Endometrial microvascular endothelial cells (primary cell): ENCODE measurements around the gene FOXRED1. TPM values are rescaled to one million over a fixed set of nuclear protein-coding genes. Genes with fewer than 3 reads are reported as not detected.
"Not testable (repeated sequence)": the region's sequence is repeated elsewhere in the genome, so short reads cannot be mapped to it uniquely, and the experiment has no call there.

ENCODE experiments used
- in situ Hi-C: cut with HindIII; loops from 2 replicates; pipeline ENCODE4 v1.10.0; 2017; ENCODE audit warnings: low sequenced_read_pairs, low pct_unique_long_range_greater_than_20kb; ENCODE audit errors: inconsistent ontology term
- total RNA-seq: library from RNA; depleted of rRNA; stranded (reverse); fragments of >200 nt; gene quantifications from one replicate; pipeline ENCODE4 v1.2.3, GENCODE V29; 2015; ENCODE audit errors: inconsistent ontology term

The FOXRED1 gene
- total RNA-seq, 1 donor from 2014 or later: 21.6 TPM

- in situ Hi-C loops: no loop called here
These were observed 38.8 kb downstream of the FOXRED1 start for GRCh38 chr11:126307706-126308105.

GRCh38 chr11:126308271-126308671, 39.3 kb downstream of the FOXRED1 start:
- in situ Hi-C loops: no loop called here

- in situ Hi-C loops: not testable (repeated sequence)
These were observed 39.8 kb downstream of the FOXRED1 start for GRCh38 chr11:126308771-126309170.

- in situ Hi-C loops: no loop called here
These were observed 41.4 kb downstream of the FOXRED1 start for GRCh38 chr11:126310200-126310991.

GRCh38 chr11:126310992-126311310, 42.0 kb downstream of the FOXRED1 start:
- in situ Hi-C loops: no loop called here

GRCh38 chr11:126311401-126312291, 42.7 kb downstream of the FOXRED1 start:
- in situ Hi-C loops: no loop called here

- in situ Hi-C loops: no loop called here
These were observed 44.0 kb downstream of the FOXRED1 start for GRCh38 chr11:126312961-126313360.

- in situ Hi-C loops: no loop called here
These were observed 44.9 kb downstream of the FOXRED1 start for GRCh38 chr11:126313826-126314225.

- in situ Hi-C loops: no loop called here
These were observed 48.4 kb downstream of the FOXRED1 start for GRCh38 chr11:126317432-126317755.

GRCh38 chr11:126317756-126318573, 49.0 kb downstream of the FOXRED1 start:
- in situ Hi-C loops: no loop called here

GRCh38 chr11:126318574-126319373, 49.8 kb downstream of the FOXRED1 start:
- in situ Hi-C loops: no loop called here

- in situ Hi-C loops: no loop called here
These were observed 50.4 kb downstream of the FOXRED1 start for GRCh38 chr11:126319374-126319740.

GRCh38 chr11:126322996-126323395, 54.0 kb downstream of the FOXRED1 start:
- in situ Hi-C loops: no loop called here

- in situ Hi-C loops: no loop called here
These were observed 58.5 kb downstream of the FOXRED1 start for GRCh38 chr11:126327281-126328000.
